ENCODE results near the gene CDKN2D. TPM values are rescaled to one million over a fixed set of nuclear protein-coding genes. Genes with fewer than 3 reads are reported as not detected.
A peak's percentile ranks its signal among the peaks of the same experiment; 100 is the strongest.

CDKN2D gene
- total and polyA plus RNA-seq, 2 of the 13 experiments (the other 11 are each of a cell fraction or from before 2014, with no cell fraction given), result 5.4 to 8.6 TPM

GRCh38 chr19:10568062-10568825 is 535 bp downstream of the CDKN2D start:
- H3K9me3 ChIP-seq (ENCODE audit: low read length), result no peaks in the 10 kb centered on the region
- ATAC-seq (no peak), DNase-seq (ENCODE audit: low spot score) (no peak), FAIRE-seq (no peak)
- intact Hi-C loops (cut with micrococcal nuclease; ENCODE audit: unreplicated experiment), result no loop called here
- no peaks in the 10 kb centered on the region for H4K20me1 ChIP-seq (ENCODE audit: insufficient read depth, low read length)
- TF ChIP-seq ZNF776 (CRISPR knock-in tag; IDR thresholded peaks at IDR 0.05) (0 out of 2 replicates have a peak, but pooled peaks have one; percentile 5), UBTF (CRISPR knock-in tag; IDR thresholded peaks at IDR 0.05) (peak; percentile 44; the same call in 1 of the 2 replicates), ZMAT5 (CRISPR knock-in tag; IDR thresholded peaks at IDR 0.05; ENCODE audit: borderline replicate concordance, low read depth) (no peak), ZNF121 (CRISPR knock-in tag; IDR thresholded peaks at IDR 0.05) (0 out of 2 replicates have a peak, but pooled peaks have one; percentile 11), ZBTB7A (CRISPR knock-in tag; IDR thresholded peaks at IDR 0.05) (0 out of 2 replicates have a peak, but pooled peaks have one; percentile 17), MEIS2 (CRISPR knock-in tag; IDR thresholded peaks at IDR 0.05) (0 out of 2 replicates have a peak, but pooled peaks have one; percentile 5), ZSCAN21 (CRISPR knock-in tag; IDR thresholded peaks at IDR 0.05; ENCODE audit: borderline replicate concordance) (no peak; the same call in 1 of the 2 replicates), ZNF768 (CRISPR knock-in tag; IDR thresholded peaks at IDR 0.05) (peak; percentile 27; the same call in 1 of the 2 replicates), NAIF1 (CRISPR knock-in tag; IDR thresholded peaks at IDR 0.05; ENCODE audit: borderline replicate concordance) (no peak), NFKB2 (CRISPR knock-in tag; IDR thresholded peaks at IDR 0.05; ENCODE audit: borderline replicate concordance) (peak; percentile 2; the same call in 1 of the 2 replicates)
- no peak overlapping the region for H2AFZ ChIP-seq (ENCODE audit: low read length)
- H3K27ac ChIP-seq (ENCODE audit: extremely low read length, insufficient read depth, low read length), result no peak overlapping the region
- in situ Hi-C loops (cut with HindIII; ENCODE audit: extremely low pct_ligation_motif_present, low pct_unique_long_range_greater_than_20kb), result no loop called here
- H3K79me2 ChIP-seq (ENCODE audit: insufficient read depth, low read length), result peaks cover 10% of the 10 kb centered on the region
- no peaks in the 10 kb centered on the region for H3K27me3 ChIP-seq (ENCODE audit: control insufficient read depth in 1 of 2, insufficient read depth in 2 of 2, low read length in 2 of 2)
- 18% methylated on average over 7 of the region's 58 CpGs for WGBS (ENCODE audit: low lambda C conversion rate)
- ChIA-PET CTCF (ENCODE audit: low intra/inter-chr PET ratio, low total read pairs) (no interaction called here), POLR2A (interaction anchor here (0.7 kb wide), 1 partner anchor 9 kb away, joined by 4 read pairs; no protein-coding TSS in a partner anchor)
- peak overlapping the region; percentile 70 for H3K9ac ChIP-seq (ENCODE audit: insufficient read depth, low read depth, low read length)
- peaks cover 54% of the 10 kb centered on the region for H3K4me1 ChIP-seq (ENCODE audit: insufficient read depth, low read length)
- H3K4me2 ChIP-seq (ENCODE audit: low read depth, low read length), result peak overlapping the region; percentile 80
- H3K4me3 ChIP-seq (replicated peaks in 1 of 3; ENCODE audit: insufficient read depth in 1 of 3, low read depth in 2 of 3, low read length in 3 of 3), result peak overlapping the region; percentile 59 to 85 (median 82)
- no TSS peak for BruUV-seq (replicated peaks)
- no peaks in the 10 kb centered on the region; a peak in 1 of 5 replicates for H3K36me3 ChIP-seq (replicated peaks in 1 of 2; ENCODE audit: control insufficient read depth in 1 of 2, insufficient read depth in 2 of 2, low read length in 2 of 2)

Data from HepG2 (cell line).